Transverse colon (tissue), 4 donors: ENCODE data around the gene PTTG2. TPM values are rescaled to one million over a fixed set of nuclear protein-coding genes. Genes with fewer than 3 reads are reported as not detected.

ENCODE experiments used
- DNase-seq: peaks from one replicate; pipeline ENCODE4 v3.0.0-alpha.2; 2019
- H3K27ac ChIP-seq, 4 donors: fragments of 200-600 bp; sonication (generic); 2 replicates each; pipeline ENCODE4 v1.5.1; 2016 to 2018; ENCODE audit warnings: inconsistent platforms in 4 of 4
- H3K27me3 ChIP-seq: fragments of 200-600 bp; sonication (generic); 2 replicates; pipeline ENCODE4 v1.5.1; 2017; ENCODE audit warnings: inconsistent platforms
- H3K36me3 ChIP-seq, 4 donors: fragments of 200-600 bp; sonication (generic); 2 replicates each; pipeline ENCODE4 v1.5.1; 2017 to 2019; ENCODE audit warnings: inconsistent platforms in 4 of 4
- H3K4me1 ChIP-seq, 4 donors: fragments of 200-600 bp; sonication (generic); 2 replicates each; pipeline ENCODE4 v1.5.1; 2017 to 2020; ENCODE audit warnings: inconsistent platforms in 4 of 4
- H3K4me3 ChIP-seq, 4 donors: fragments of 200-600 bp; sonication (generic); 1 replicate in 1 of 4; 2 replicates in 3 of 4; pipeline versions ENCODE4 v1.5.1 to v1.6.1; 2017 to 2019; ENCODE audit warnings: inconsistent platforms in 4 of 4
- H3K9me3 ChIP-seq, 2 donors: fragments of 200-600 bp; sonication (generic); 2 replicates each; pipeline ENCODE4 v1.5.1; 2017 to 2019; ENCODE audit warnings: inconsistent platforms in 2 of 2
- CTCF ChIP-seq, 5 experiments: fragments of 200-600 bp in 3 of 5; fragments of 450-650 bp in 2 of 5; sonication (generic) in 3 of 5; IDR thresholded peaks; 1 replicate in 2 of 5; 2 replicates in 3 of 5; pipeline ENCODE4 v1.5.1; 2016 to 2017; ENCODE audit warnings: antibody characterized with exemption in 5 of 5, inconsistent platforms in 3 of 5, mild to moderate bottlenecking in 2 of 5, moderate library complexity in 1 of 5
- EP300 ChIP-seq: sonication (generic); formaldehyde crosslinking; IDR thresholded peaks from one replicate; pipeline ENCODE4 v1.6.1; 2017; ENCODE audit warnings: antibody characterized with exemption, low read depth
- POLR2A ChIP-seq: fragments of 450-650 bp; IDR thresholded peaks from one replicate; pipeline ENCODE4 v1.6.1; 2016; ENCODE audit warnings: antibody characterized with exemption, mild to moderate bottlenecking, moderate library complexity
- POLR2AphosphoS5 ChIP-seq, 3 donors: sonication (generic); formaldehyde crosslinking; IDR thresholded peaks; one replicate each; pipeline ENCODE4 v1.6.1; 2016; ENCODE audit warnings: antibody characterized with exemption in 3 of 3
- WGBS, 2 donors: methylation state at CpG; one replicate each; pipeline ENCODE4 v1.1.5; 2018; ENCODE audit warnings: low coverage in 1 of 2; 5-methylcytosine and 5-hydroxymethylcytosine counted together
- in situ Hi-C, 4 donors: fragments of 200-750 bp; cut with MboI; loops; one replicate each; pipeline versions ENCODE4 v1.15.0 to v1.15.1; 2017; ENCODE audit warnings: low sequenced_read_pairs in 3 of 4, low pct_ligation_motif_present in 1 of 4, low pct_unique_long_range_greater_than_20kb in 1 of 4
- intact Hi-C: fragments of 100-400 bp; cut with DNase I; formaldehyde crosslinking; loops from one replicate; pipeline ENCODE4 v1.15.1; 2023; ENCODE audit warnings: low total_unique reads
- total RNA-seq, 4 donors: library from RNA; depleted of rRNA; stranded (reverse); fragments of >200 nt; gene quantifications; one replicate each; pipeline ENCODE4 v1.1.0, GENCODE V29; 2016

Gene PTTG2
- total RNA-seq, 4 donors from 2014 or later, result 2.6 to 3.8 TPM; not detected in 2

- 5% methylated on average over 17 of the region's 50 CpGs; no CpG with 5 or more reads in 1 of the 2 donors for WGBS, 2 donors
- Histone ChIP-seq H3K4me3 (peak overlapping the region; percentile 53 to 93 (median 80)), H3K9me3 (no peaks in the 10 kb centered on the region), H3K36me3 (no peaks in the 10 kb centered on the region), H3K27me3 (no peaks in the 10 kb centered on the region), H3K27ac (peak overlapping the region; percentile 94 to 98 (median 96)), H3K4me1 (peaks cover 4 to 47% (median 39%) of the 10 kb centered on the region in 4 donors)
- in situ Hi-C loops, result no loop called here
- intact Hi-C loops, result loop anchor here (2.0 to 10.0 kb wide), 2 partner anchors 48 to 86 kb away; partner anchors contain the start of gene TBC1D1
- peak; percentile 85 for DNase-seq
- TF ChIP-seq CTCF (IDR thresholded peaks at IDR 0.05), result peak in 1 of 5 experiments; percentile 16
- peak; percentile 6 to 10 (median 8) for TF ChIP-seq POLR2AphosphoS5 (IDR thresholded peaks at IDR 0.05)
- no peak for TF ChIP-seq EP300
- no peak for TF ChIP-seq POLR2A
Observed at GRCh38 chr4:37976991-37977470, 16.8 kb downstream of the PTTG2 start.

GRCh38 chr4:37977471-37978247 lies 17.5 kb downstream of the PTTG2 start:
- Histone ChIP-seq H3K4me3 (peak overlapping the region; percentile 53 to 93 (median 80)), H3K27me3 (no peaks in the 10 kb centered on the region), H3K36me3 (no peaks in the 10 kb centered on the region), H3K9me3 (no peaks in the 10 kb centered on the region), H3K27ac (peak overlapping the region; percentile 94 to 98 (median 96)), H3K4me1 (peaks cover 4 to 51% (median 41%) of the 10 kb centered on the region in 4 donors)
- peak; percentile 28 for TF ChIP-seq POLR2A
- TF ChIP-seq EP300, result no peak
- TF ChIP-seq POLR2AphosphoS5 (IDR thresholded peaks at IDR 0.05), result peak; percentile 8 to 56 (median 33)
- peak; percentile 64 to 78 (median 67) for TF ChIP-seq CTCF (IDR thresholded peaks at IDR 0.05)
- 0 to 1% methylated on average over 3 to 65 of the region's 74 CpGs for WGBS, 2 donors
- peak; percentile 84 for DNase-seq
- intact Hi-C loops (loop anchor here (2.0 to 10.0 kb wide), 2 partner anchors 47 to 87 kb away; partner anchors contain the start of gene TBC1D1), in situ Hi-C loops (no loop called here)

- intact Hi-C loops (loop anchor here (10.0 kb wide), 1 partner anchor 46 kb away; no protein-coding TSS in a partner anchor), in situ Hi-C loops (no loop called here)
- H3K4me1 ChIP-seq, result peaks cover 4 to 51% (median 41%) of the 10 kb centered on the region in 4 donors
- H3K9me3 ChIP-seq, result no peaks in the 10 kb centered on the region
- 18 to 34% methylated on average over 4 to 11 of the region's 11 CpGs for WGBS, 2 donors
- H3K27me3 ChIP-seq, result no peaks in the 10 kb centered on the region
- peak overlapping the region; percentile 94 to 98 (median 96) for H3K27ac ChIP-seq
- H3K36me3 ChIP-seq, result no peaks in the 10 kb centered on the region
- peak overlapping the region; percentile 53 to 93 (median 80) for H3K4me3 ChIP-seq
- DNase-seq, result peak; percentile 54
- TF ChIP-seq CTCF (IDR thresholded peaks at IDR 0.05) (no peak), POLR2AphosphoS5 (IDR thresholded peaks at IDR 0.05) (no peak), EP300 (no peak), POLR2A (no peak)
Observed at GRCh38 chr4:37978248-37978924, 18.2 kb downstream of the PTTG2 start.

- intact Hi-C loops, result no loop called here
- in situ Hi-C loops, result no loop called here
- no peaks in the 10 kb centered on the region for H3K27me3 ChIP-seq
- TF ChIP-seq POLR2AphosphoS5 (IDR thresholded peaks at IDR 0.05), result no peak
- H3K27ac ChIP-seq, result peak overlapping the region in 3 of 4 donors; percentile 94 to 98 (median 97)
- H3K9me3 ChIP-seq, result no peaks in the 10 kb centered on the region
- no peaks in the 10 kb centered on the region for H3K36me3 ChIP-seq
- no peak for DNase-seq
- 68 to 80% methylated on average over 1 of the region's 1 CpG for WGBS, 2 donors
- H3K4me1 ChIP-seq, result peaks cover 4 to 51% (median 41%) of the 10 kb centered on the region in 4 donors
- H3K4me3 ChIP-seq, result no peak overlapping the region
Observed at GRCh38 chr4:37980246-37980645, 20.0 kb downstream of the PTTG2 start.
